HepG2 (cell line): ENCODE measurements around the gene DHRS13. TPM values are rescaled to one million over a fixed set of nuclear protein-coding genes. Genes with fewer than 3 reads are reported as not detected.

ENCODE experiments used
- FOXJ3 ChIP-seq: sonication (generic); formaldehyde crosslinking; IDR thresholded peaks from 2 replicates; pipeline ENCODE4 v1.4.0; 2020; ENCODE audit warnings: missing genetic modification reagents, mild to moderate bottlenecking, borderline replicate concordance
- KDM2A ChIP-seq: sonication (generic); formaldehyde crosslinking; IDR thresholded peaks from 2 replicates; pipeline ENCODE4 v1.4.0; 2020; ENCODE audit warnings: low read depth, missing genetic modification reagents, borderline replicate concordance
- KMT2A ChIP-seq: sonication (generic); formaldehyde crosslinking; IDR thresholded peaks from 2 replicates; pipeline ENCODE4 v1.4.0; 2020; ENCODE audit warnings: missing genetic modification reagents
- KMT2B ChIP-seq: IDR thresholded peaks from 2 replicates; pipeline ENCODE4 v1.6.1; 2016; ENCODE audit warnings: missing genetic modification reagents, missing compliant biosample characterization
- NFYC ChIP-seq: IDR thresholded peaks from 2 replicates; pipeline ENCODE4 v1.6.1; 2016; ENCODE audit warnings: missing genetic modification reagents, missing compliant biosample characterization
- PAWR ChIP-seq: sonication (generic); formaldehyde crosslinking; IDR thresholded peaks from 2 replicates; pipeline ENCODE4 v1.4.0; 2020; ENCODE audit warnings: missing genetic modification reagents, mild to moderate bottlenecking, borderline replicate concordance
- RNF2 ChIP-seq: fragments of 450-650 bp; conservative IDR thresholded peaks from 2 replicates; pipeline ENCODE4 v1.6.1; 2016; ENCODE audit warnings: low read depth
- STAG1 ChIP-seq: sonication (generic); formaldehyde crosslinking; IDR thresholded peaks from 2 replicates; pipeline ENCODE4 v1.4.0; 2020; ENCODE audit warnings: missing genetic modification reagents
- ZBTB21 ChIP-seq: sonication (generic); formaldehyde crosslinking; IDR thresholded peaks from 2 replicates; pipeline ENCODE4 v1.4.0; 2020; ENCODE audit warnings: missing genetic modification reagents
- ZNF335 ChIP-seq: sonication (generic); formaldehyde crosslinking; IDR thresholded peaks from 2 replicates; pipeline ENCODE4 v1.4.0; 2020; ENCODE audit warnings: missing genetic modification reagents
- ZNF441 ChIP-seq: sonication (generic); formaldehyde crosslinking; IDR thresholded peaks from 2 replicates; pipeline ENCODE4 v1.7.0; 2021; ENCODE audit warnings: missing genetic modification reagents, borderline replicate concordance
- ZNF614 ChIP-seq: IDR thresholded peaks from 2 replicates; pipeline ENCODE4 v1.6.1; 2018; ENCODE audit warnings: missing biosample characterization, missing genetic modification reagents, inconsistent platforms, borderline replicate concordance
- polyA plus RNA-seq, 8 experiments: library from polyadenylated mRNA; depleted of rRNA in 3 of 8; stranded (reverse) in 7 of 8; unstranded in 1 of 8; fragments of >200 nt; fragmentation: Illumina TruSeq in 4 of 8; extraction: Trizol in 4 of 8; gene quantifications; 2 replicates each; pipeline versions ENCODE4 v1.2.1 to v1.2.3, GENCODE V29; 2011 to 2016; ENCODE audit warnings: low read depth in 4 of 8, missing spikeins in 1 of 8, mixed read lengths in 1 of 8; ENCODE audit not compliant: insufficient read depth in 1 of 8
- total RNA-seq, 5 experiments: library from RNA; depleted of rRNA; stranded (reverse); fragments of >200 nt; fragmentation: Illumina TruSeq; extraction: Trizol; gene quantifications; 2 replicates each; pipeline ENCODE4 v1.2.3, GENCODE V29; 2016; ENCODE audit warnings: low read depth in 1 of 5
- TF ChIP-seq, protein P1 (sequence below): sonication (generic); formaldehyde crosslinking; IDR thresholded peaks from 2 replicates; pipeline ENCODE4 v1.4.0; 2020; ENCODE audit warnings: low read depth, missing genetic modification reagents
- TF ChIP-seq, protein P2 (sequence below): sonication (generic); formaldehyde crosslinking; IDR thresholded peaks from 2 replicates; pipeline ENCODE4 v1.5.1; 2020; ENCODE audit warnings: mild to moderate bottlenecking, missing genetic modification reagents, moderate library complexity
- TF ChIP-seq, protein P3 (sequence below): sonication (generic); formaldehyde crosslinking; IDR thresholded peaks from 2 replicates; pipeline ENCODE4 v1.4.0; 2020; ENCODE audit warnings: missing genetic modification reagents, borderline replicate concordance
- TF ChIP-seq, protein P4 (sequence below): sonication (generic); formaldehyde crosslinking; IDR thresholded peaks from 2 replicates; pipeline ENCODE4 v1.5.0; 2020; ENCODE audit warnings: mild to moderate bottlenecking, missing genetic modification reagents
- TF ChIP-seq, protein P5 (sequence below): sonication (generic); IDR thresholded peaks from 2 replicates; pipeline ENCODE4 v1.6.1; 2016; ENCODE audit warnings: low read depth, borderline replicate concordance

Gene DHRS13
- total and polyA plus RNA-seq, 2 of the 13 experiments (the other 11 are each of a cell fraction or from before 2014, with no cell fraction given), result 11.8 to 12.6 TPM

DNA sequence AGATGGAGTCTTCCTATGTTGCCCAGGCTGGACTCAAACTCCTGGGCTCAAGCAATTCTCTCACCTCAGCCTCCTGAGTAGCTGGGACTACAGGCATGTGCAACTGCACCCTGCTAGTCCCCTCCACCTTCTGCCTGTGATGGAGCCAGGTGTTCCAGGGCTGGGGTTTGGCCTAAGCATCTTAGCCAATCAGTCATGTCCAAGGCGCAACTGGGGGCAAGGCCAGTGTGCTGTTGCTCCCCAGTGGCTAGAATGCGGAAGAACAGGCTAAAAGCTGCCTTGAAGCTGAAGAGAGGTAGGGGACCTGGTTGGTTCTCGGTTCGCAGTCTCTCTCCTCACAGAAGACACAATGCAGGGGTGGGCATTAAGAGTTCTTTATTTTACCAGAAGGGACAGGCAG is 23.9 kb downstream of the DHRS13 start (continued):
- TF ChIP-seq, protein P1, sequence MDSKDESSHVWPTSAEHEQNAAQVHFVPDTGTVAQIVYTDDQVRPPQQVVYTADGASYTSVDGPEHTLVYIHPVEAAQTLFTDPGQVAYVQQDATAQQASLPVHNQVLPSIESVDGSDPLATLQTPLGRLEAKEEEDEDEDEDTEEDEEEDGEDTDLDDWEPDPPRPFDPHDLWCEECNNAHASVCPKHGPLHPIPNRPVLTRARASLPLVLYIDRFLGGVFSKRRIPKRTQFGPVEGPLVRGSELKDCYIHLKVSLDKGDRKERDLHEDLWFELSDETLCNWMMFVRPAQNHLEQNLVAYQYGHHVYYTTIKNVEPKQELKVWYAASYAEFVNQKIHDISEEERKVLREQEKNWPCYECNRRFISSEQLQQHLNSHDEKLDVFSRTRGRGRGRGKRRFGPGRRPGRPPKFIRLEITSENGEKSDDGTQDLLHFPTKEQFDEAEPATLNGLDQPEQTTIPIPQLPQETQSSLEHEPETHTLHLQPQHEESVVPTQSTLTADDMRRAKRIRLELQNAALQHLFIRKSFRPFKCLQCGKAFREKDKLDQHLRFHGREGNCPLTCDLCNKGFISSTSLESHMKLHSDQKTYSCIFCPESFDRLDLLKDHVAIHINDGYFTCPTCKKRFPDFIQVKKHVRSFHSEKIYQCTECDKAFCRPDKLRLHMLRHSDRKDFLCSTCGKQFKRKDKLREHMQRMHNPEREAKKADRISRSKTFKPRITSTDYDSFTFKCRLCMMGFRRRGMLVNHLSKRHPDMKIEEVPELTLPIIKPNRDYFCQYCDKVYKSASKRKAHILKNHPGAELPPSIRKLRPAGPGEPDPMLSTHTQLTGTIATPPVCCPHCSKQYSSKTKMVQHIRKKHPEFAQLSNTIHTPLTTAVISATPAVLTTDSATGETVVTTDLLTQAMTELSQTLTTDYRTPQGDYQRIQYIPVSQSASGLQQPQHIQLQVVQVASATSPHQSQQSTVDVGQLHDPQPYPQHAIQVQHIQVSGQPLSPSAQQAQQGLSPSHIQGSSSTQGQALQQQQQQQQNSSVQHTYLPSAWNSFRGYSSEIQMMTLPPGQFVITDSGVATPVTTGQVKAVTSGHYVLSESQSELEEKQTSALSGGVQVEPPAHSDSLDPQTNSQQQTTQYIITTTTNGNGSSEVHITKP (CRISPR knock-in tag), result no peak
- TF ChIP-seq RNF2 (no peak), STAG1 (CRISPR knock-in tag) (peak; percentile 92), NFYC (peak; percentile 32; the same call in 1 of the 2 replicates), FOXJ3 (CRISPR knock-in tag) (no peak), KDM2A (0 out of 2 replicates have a peak, but pooled peaks have one; percentile 22), ZNF614 (CRISPR knock-in tag) (0 out of 2 replicates have a peak, but pooled peaks have one; percentile 30), KMT2B (CRISPR knock-in tag) (no peak), PAWR (CRISPR knock-in tag) (no peak), KMT2A (CRISPR knock-in tag) (no peak), ZNF335 (CRISPR knock-in tag) (no peak), ZNF441 (CRISPR knock-in tag) (no peak), ZBTB21 (CRISPR knock-in tag) (no peak)
- TF ChIP-seq, protein P2, sequence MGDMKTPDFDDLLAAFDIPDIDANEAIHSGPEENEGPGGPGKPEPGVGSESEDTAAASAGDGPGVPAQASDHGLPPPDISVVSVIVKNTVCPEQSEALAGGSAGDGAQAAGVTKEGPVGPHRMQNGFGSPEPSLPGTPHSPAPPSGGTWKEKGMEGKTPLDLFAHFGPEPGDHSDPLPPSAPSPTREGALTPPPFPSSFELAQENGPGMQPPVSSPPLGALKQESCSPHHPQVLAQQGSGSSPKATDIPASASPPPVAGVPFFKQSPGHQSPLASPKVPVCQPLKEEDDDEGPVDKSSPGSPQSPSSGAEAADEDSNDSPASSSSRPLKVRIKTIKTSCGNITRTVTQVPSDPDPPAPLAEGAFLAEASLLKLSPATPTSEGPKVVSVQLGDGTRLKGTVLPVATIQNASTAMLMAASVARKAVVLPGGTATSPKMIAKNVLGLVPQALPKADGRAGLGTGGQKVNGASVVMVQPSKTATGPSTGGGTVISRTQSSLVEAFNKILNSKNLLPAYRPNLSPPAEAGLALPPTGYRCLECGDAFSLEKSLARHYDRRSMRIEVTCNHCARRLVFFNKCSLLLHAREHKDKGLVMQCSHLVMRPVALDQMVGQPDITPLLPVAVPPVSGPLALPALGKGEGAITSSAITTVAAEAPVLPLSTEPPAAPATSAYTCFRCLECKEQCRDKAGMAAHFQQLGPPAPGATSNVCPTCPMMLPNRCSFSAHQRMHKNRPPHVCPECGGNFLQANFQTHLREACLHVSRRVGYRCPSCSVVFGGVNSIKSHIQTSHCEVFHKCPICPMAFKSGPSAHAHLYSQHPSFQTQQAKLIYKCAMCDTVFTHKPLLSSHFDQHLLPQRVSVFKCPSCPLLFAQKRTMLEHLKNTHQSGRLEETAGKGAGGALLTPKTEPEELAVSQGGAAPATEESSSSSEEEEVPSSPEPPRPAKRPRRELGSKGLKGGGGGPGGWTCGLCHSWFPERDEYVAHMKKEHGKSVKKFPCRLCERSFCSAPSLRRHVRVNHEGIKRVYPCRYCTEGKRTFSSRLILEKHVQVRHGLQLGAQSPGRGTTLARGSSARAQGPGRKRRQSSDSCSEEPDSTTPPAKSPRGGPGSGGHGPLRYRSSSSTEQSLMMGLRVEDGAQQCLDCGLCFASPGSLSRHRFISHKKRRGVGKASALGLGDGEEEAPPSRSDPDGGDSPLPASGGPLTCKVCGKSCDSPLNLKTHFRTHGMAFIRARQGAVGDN (CRISPR knock-in tag), result peak; percentile 20; the same call in 1 of the 2 replicates
- TF ChIP-seq, protein P3, sequence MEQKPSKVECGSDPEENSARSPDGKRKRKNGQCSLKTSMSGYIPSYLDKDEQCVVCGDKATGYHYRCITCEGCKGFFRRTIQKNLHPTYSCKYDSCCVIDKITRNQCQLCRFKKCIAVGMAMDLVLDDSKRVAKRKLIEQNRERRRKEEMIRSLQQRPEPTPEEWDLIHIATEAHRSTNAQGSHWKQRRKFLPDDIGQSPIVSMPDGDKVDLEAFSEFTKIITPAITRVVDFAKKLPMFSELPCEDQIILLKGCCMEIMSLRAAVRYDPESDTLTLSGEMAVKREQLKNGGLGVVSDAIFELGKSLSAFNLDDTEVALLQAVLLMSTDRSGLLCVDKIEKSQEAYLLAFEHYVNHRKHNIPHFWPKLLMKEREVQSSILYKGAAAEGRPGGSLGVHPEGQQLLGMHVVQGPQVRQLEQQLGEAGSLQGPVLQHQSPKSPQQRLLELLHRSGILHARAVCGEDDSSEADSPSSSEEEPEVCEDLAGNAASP (CRISPR knock-in tag), result 0 out of 2 replicates have a peak, but pooled peaks have one; percentile 37
- TF ChIP-seq, protein P4, sequence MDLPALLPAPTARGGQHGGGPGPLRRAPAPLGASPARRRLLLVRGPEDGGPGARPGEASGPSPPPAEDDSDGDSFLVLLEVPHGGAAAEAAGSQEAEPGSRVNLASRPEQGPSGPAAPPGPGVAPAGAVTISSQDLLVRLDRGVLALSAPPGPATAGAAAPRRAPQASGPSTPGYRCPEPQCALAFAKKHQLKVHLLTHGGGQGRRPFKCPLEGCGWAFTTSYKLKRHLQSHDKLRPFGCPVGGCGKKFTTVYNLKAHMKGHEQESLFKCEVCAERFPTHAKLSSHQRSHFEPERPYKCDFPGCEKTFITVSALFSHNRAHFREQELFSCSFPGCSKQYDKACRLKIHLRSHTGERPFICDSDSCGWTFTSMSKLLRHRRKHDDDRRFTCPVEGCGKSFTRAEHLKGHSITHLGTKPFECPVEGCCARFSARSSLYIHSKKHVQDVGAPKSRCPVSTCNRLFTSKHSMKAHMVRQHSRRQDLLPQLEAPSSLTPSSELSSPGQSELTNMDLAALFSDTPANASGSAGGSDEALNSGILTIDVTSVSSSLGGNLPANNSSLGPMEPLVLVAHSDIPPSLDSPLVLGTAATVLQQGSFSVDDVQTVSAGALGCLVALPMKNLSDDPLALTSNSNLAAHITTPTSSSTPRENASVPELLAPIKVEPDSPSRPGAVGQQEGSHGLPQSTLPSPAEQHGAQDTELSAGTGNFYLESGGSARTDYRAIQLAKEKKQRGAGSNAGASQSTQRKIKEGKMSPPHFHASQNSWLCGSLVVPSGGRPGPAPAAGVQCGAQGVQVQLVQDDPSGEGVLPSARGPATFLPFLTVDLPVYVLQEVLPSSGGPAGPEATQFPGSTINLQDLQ (CRISPR knock-in tag), result no peak
- TF ChIP-seq, protein P5, sequence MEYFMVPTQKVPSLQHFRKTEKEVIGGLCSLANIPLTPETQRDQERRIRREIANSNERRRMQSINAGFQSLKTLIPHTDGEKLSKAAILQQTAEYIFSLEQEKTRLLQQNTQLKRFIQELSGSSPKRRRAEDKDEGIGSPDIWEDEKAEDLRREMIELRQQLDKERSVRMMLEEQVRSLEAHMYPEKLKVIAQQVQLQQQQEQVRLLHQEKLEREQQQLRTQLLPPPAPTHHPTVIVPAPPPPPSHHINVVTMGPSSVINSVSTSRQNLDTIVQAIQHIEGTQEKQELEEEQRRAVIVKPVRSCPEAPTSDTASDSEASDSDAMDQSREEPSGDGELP, result no peak
